ENCODE measurements around the gene PDE8A.

The PDE8A gene

GRCh38 chr15:85007137-85007536, 25.5 kb downstream of the PDE8A start:
- CTCF ChIA-PET, result interaction anchor here (0.8 to 1.9 kb wide), 5 partner anchors 13 to 37 kb away, joined by 3 to 5 read pairs (median 4); no protein-coding TSS in a partner anchor
- no peak for DNase-seq (ENCODE audit: extremely low spot score)
- POLR2A ChIA-PET, result interaction anchor here (0.7 kb wide), 1 partner anchor 10 kb away, joined by 5 read pairs; no protein-coding TSS in a partner anchor
- TF ChIP-seq, protein P1, sequence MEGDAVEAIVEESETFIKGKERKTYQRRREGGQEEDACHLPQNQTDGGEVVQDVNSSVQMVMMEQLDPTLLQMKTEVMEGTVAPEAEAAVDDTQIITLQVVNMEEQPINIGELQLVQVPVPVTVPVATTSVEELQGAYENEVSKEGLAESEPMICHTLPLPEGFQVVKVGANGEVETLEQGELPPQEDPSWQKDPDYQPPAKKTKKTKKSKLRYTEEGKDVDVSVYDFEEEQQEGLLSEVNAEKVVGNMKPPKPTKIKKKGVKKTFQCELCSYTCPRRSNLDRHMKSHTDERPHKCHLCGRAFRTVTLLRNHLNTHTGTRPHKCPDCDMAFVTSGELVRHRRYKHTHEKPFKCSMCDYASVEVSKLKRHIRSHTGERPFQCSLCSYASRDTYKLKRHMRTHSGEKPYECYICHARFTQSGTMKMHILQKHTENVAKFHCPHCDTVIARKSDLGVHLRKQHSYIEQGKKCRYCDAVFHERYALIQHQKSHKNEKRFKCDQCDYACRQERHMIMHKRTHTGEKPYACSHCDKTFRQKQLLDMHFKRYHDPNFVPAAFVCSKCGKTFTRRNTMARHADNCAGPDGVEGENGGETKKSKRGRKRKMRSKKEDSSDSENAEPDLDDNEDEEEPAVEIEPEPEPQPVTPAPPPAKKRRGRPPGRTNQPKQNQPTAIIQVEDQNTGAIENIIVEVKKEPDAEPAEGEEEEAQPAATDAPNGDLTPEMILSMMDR (IDR thresholded peaks at IDR 0.05; ENCODE audit: control extremely low read depth, extremely low read depth, low read depth, missing control alignments), result no peak

DNA sequence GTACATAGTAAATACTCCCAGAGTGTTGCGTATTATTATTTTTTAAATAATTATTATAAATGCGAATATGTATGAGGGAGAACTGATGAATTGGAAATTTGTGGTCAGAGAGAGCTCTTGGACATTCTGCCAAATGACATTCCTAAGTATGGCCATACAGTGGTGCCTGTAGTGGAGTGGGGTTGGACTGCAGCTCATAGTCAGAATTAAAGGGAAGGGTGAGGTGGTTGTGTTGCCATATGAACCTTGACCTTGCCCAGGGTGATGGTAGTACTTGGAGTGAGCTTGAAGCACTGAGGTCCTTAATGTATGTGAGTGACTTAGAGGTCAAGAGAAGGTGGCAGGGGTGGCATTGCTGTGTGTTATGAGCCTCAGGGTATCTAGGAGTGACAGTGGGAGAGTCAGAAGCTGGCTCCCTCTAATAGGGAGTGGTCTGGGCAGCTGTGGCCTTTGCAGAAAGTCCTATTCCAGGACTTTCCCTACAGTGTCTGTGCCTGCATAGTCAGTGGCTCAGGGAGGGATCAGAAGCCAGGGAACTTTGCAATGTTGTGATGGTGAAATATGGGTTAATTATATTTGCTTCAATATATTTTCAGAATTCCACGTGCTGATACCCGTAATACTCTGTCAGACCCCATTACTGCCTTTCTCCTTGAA, 26.2 kb downstream of the PDE8A start:
- POLR2A ChIA-PET, result no interaction called here
- DNase-seq (ENCODE audit: extremely low spot score), result no peak
- TF ChIP-seq, protein P1 (IDR thresholded peaks at IDR 0.05; ENCODE audit: control extremely low read depth, extremely low read depth, low read depth, missing control alignments), result no peak
- CTCF ChIA-PET, result interaction anchor here (1.3 to 1.9 kb wide), 5 partner anchors 14 to 36 kb away, joined by 3 to 5 read pairs (median 4); no protein-coding TSS in a partner anchor

DNA sequence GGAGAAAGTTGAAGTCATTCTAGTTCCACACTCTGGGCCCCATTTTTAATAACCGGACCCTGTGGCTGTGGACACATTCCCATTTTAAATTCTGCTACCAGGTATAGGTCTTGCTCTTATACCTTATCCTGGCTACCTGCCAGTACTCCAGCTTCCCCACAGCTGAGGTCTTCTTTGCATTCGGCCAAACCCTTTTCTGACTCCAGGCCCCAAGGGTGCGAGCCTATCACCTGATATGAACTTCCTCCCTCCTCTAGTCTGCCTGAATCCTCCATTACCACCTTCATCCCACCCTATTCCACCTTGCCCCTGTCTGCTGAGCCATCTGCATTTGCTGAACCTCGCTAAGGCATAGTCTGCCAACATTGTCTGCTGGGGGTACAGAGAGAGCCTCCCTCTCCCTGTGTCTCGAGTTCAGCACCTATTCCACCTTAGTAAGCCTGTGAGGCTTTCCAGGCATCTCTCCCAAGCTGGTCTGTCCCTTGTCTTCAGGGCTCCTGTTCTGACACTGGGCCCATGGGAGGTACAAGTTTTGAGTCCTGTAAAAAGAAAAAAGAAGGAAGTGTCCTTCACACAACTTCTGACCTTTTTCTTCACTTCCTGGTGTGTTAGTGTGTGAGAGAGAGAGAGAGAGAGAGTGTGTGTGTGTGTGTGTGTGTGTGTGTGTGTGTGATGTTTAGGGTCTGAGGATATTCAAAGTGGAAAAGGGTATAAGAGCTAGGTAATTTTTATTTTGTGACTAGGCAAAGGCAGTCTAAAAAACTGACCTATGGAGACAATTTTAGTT, 27.0 kb downstream of the PDE8A start:
- ChIA-PET CTCF (interaction anchor here (1.3 to 1.9 kb wide), 2 partner anchors 15 to 18 kb away, joined by 3 to 4 read pairs; no protein-coding TSS in a partner anchor), POLR2A (no interaction called here)
- no peak for DNase-seq (ENCODE audit: extremely low spot score)
- TF ChIP-seq, protein P1 (IDR thresholded peaks at IDR 0.05; ENCODE audit: control extremely low read depth, extremely low read depth, low read depth, missing control alignments), result no peak

DNA sequence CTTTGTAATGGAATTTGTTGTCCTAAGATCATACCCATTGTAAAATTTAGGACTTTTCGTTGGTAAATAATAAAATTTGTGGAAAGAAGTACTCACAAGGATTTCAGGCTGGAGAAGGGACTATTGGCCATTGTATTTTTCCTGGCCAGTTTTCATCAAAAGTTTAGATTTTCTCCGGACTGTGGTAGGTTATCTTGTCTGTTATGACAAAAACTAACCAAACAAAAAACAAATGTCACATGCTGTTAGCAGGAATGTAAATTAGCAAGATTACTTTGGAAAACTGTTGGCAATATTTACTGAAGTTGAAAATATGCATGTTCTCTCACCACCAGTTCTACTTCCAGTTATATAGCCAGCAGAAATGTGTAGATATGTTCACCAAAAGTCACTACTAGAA, 27.8 kb downstream of the PDE8A start:
- CTCF ChIA-PET, result interaction anchor here (0.7 to 1.2 kb wide), 3 partner anchors 9 to 34 kb away, joined by 3 read pairs; no protein-coding TSS in a partner anchor

DNA sequence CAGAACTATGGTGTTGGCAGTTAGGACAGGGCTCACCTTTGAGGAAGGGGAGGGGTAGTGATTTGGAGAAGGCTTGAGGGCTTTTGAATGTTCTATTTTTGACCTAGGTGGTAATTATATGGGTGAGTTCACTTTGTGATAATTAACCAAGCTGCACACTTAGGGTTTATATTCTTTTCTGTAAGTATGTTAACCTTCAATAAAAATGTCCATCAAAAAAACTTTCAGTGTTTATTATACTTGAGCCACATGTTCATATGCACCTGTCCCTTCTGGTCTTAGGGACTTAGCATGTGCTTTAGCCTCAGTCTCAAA, 28.4 kb downstream of the PDE8A start:
- TF ChIP-seq, protein P1 (IDR thresholded peaks at IDR 0.05; ENCODE audit: control extremely low read depth, extremely low read depth, low read depth, missing control alignments), result no peak
- no peak for DNase-seq (ENCODE audit: extremely low spot score)
- ChIA-PET POLR2A (no interaction called here), CTCF (interaction anchor here (0.7 to 1.3 kb wide), 6 partner anchors 8 to 34 kb away, joined by 3 read pairs; no protein-coding TSS in a partner anchor)

More for the DNA sequence above, 27.8 kb downstream of the PDE8A start:
- DNase-seq (ENCODE audit: extremely low spot score), result no peak
- POLR2A ChIA-PET, result no interaction called here
- TF ChIP-seq, protein P1 (IDR thresholded peaks at IDR 0.05; ENCODE audit: control extremely low read depth, extremely low read depth, low read depth, missing control alignments), result no peak

- ChIA-PET CTCF (interaction anchor here (0.7 to 1.3 kb wide), 7 partner anchors 8 to 34 kb away, joined by 3 to 4 read pairs (median 3); no protein-coding TSS in a partner anchor), POLR2A (no interaction called here)
- TF ChIP-seq, protein P1 (IDR thresholded peaks at IDR 0.05; ENCODE audit: control extremely low read depth, extremely low read depth, low read depth, missing control alignments), result no peak
- DNase-seq (ENCODE audit: extremely low spot score), result no peak
Measured at GRCh38 chr15:85010386-85011159, 28.9 kb downstream of the PDE8A start.
